Measurements from ENCODE around the gene AAK1. TPM values are rescaled to one million over a fixed set of nuclear protein-coding genes. Genes with fewer than 3 reads are reported as not detected.

Gene AAK1
- polyA plus RNA-seq, 1 of the 3 experiments (the other 2 are of a cell fraction), result 13.4 TPM

DNA sequence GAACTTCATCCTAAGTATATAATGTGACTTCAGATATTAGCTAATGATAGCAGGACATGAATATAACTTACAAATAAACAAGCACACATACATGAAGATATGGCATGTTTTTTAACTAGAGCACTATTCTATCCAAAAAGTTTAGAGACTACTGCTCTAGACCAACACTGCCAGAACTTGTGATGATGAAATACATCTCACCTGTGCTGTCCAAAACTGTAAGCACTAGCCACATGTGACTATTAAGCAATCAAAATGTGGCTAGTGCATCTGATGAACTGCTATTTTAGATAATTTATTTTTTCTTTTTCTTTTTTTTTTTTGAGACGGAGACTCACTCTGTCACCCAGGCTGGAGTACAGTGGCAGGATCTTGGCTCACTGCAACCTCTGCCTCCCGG lies 7.1 kb downstream of the AAK1 start:
- Histone ChIP-seq H3K4me2 (no peak overlapping the region), H3K27ac (ENCODE audit: low read depth in 2 of 2, low read length in 1 of 2) (no peak overlapping the region), H3K79me2 (ENCODE audit: insufficient read depth) (peaks cover 99% of the 10 kb centered on the region), H3K4me1 (ENCODE audit: control insufficient read depth in 1 of 2, insufficient read depth in 2 of 2, low read depth in 1 of 2, low read length in 1 of 2) (peaks cover 10 to 22% of the 10 kb centered on the region in 2 experiments; a peak in 3 of 4 replicates), H3K4me3 (ENCODE audit: low read depth in 2 of 2, low read length in 1 of 2) (no peak overlapping the region), H3K9ac (no peak overlapping the region), H3K9me2 (no peaks in the 10 kb centered on the region), H3K9me3 (no peaks in the 10 kb centered on the region), H2AFZ (ENCODE audit: low read depth) (no peak overlapping the region), H3K36me3 (replicated peaks in 1 of 2; ENCODE audit: control insufficient read depth in 1 of 2, insufficient read depth in 2 of 2, low read length in 1 of 2) (peaks cover 16 to 26% of the 10 kb centered on the region in 2 experiments), H3K27me3 (ENCODE audit: insufficient read depth) (no peaks in the 10 kb centered on the region), H4K20me1 (ENCODE audit: insufficient read depth) (peaks cover 88% of the 10 kb centered on the region), H3F3A (replicated peaks; ENCODE audit: insufficient read depth) (no peaks in the 10 kb centered on the region)
- ChIA-PET POLR2A (no interaction called here), CTCF (interaction anchor here (0.9 kb wide), 1 partner anchor 180 kb away, joined by 3 read pairs; no protein-coding TSS in a partner anchor)
- WGBS (ENCODE audit: low lambda C conversion rate), result 94% methylated on average over 2 of the region's 2 CpGs
- no peak for DNase-seq
- TF ChIP-seq NFIC (IDR thresholded peaks at IDR 0.05; ENCODE audit: borderline replicate concordance), result no peak
- TF ChIP-seq, protein P1, sequence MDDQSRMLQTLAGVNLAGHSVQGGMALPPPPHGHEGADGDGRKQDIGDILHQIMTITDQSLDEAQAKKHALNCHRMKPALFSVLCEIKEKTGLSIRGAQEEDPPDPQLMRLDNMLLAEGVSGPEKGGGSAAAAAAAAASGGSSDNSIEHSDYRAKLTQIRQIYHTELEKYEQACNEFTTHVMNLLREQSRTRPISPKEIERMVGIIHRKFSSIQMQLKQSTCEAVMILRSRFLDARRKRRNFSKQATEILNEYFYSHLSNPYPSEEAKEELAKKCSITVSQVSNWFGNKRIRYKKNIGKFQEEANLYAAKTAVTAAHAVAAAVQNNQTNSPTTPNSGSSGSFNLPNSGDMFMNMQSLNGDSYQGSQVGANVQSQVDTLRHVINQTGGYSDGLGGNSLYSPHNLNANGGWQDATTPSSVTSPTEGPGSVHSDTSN (IDR thresholded peaks at IDR 0.05), result no peak
- no peak for TF ChIP-seq RCOR1 (IDR thresholded peaks at IDR 0.05; ENCODE audit: low read length)
- TF ChIP-seq, protein P2, sequence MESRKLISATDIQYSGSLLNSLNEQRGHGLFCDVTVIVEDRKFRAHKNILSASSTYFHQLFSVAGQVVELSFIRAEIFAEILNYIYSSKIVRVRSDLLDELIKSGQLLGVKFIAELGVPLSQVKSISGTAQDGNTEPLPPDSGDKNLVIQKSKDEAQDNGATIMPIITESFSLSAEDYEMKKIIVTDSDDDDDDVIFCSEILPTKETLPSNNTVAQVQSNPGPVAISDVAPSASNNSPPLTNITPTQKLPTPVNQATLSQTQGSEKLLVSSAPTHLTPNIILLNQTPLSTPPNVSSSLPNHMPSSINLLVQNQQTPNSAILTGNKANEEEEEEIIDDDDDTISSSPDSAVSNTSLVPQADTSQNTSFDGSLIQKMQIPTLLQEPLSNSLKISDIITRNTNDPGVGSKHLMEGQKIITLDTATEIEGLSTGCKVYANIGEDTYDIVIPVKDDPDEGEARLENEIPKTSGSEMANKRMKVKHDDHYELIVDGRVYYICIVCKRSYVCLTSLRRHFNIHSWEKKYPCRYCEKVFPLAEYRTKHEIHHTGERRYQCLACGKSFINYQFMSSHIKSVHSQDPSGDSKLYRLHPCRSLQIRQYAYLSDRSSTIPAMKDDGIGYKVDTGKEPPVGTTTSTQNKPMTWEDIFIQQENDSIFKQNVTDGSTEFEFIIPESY (IDR thresholded peaks at IDR 0.05; ENCODE audit: borderline replicate concordance, low read depth), result no peak

DNA sequence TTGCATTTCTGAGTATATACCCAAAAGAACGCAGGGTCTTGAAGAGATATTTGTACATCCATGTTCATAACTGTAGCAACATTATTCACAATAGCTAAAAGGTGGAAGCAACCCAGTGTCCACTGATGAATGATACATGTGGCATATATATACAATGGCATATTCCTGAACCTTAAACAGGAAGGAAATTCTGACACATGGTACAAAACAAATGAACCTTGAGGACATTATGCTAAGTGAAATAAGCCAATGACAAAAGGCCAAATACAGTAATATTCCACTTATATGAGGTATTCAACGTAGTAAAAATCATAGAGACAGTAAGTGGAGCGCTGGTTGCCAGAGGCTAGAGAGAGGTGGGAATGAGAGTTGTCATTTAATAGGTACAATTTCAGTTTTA lies 8.1 kb downstream of the AAK1 start:
- ChIA-PET POLR2A (no interaction called here), CTCF (no interaction called here)
- no peak overlapping the region; the same call in 1 of the 2 replicates for H3K4me2 ChIP-seq
- H3F3A ChIP-seq (replicated peaks; ENCODE audit: insufficient read depth), result no peaks in the 10 kb centered on the region
- peaks cover 16 to 23% of the 10 kb centered on the region in 2 experiments for H3K36me3 ChIP-seq (replicated peaks in 1 of 2; ENCODE audit: control insufficient read depth in 1 of 2, insufficient read depth in 2 of 2, low read length in 1 of 2)
- H3K9ac ChIP-seq, result no peak overlapping the region
- H3K9me3 ChIP-seq, result no peaks in the 10 kb centered on the region
- TF ChIP-seq MEF2A (IDR thresholded peaks at IDR 0.05; ENCODE audit: borderline replicate concordance, low read depth), result no peak
- TF ChIP-seq, protein P2 (IDR thresholded peaks at IDR 0.05; ENCODE audit: borderline replicate concordance, low read depth), result no peak
- TF ChIP-seq, protein P3, sequence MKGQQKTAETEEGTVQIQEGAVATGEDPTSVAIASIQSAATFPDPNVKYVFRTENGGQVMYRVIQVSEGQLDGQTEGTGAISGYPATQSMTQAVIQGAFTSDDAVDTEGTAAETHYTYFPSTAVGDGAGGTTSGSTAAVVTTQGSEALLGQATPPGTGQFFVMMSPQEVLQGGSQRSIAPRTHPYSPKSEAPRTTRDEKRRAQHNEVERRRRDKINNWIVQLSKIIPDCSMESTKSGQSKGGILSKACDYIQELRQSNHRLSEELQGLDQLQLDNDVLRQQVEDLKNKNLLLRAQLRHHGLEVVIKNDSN (IDR thresholded peaks at IDR 0.05; ENCODE audit: borderline replicate concordance, low read depth), result no peak
- no peak for TF ChIP-seq JUND (IDR thresholded peaks at IDR 0.05)
- TF ChIP-seq EP300 (IDR thresholded peaks at IDR 0.05; ENCODE audit: borderline replicate concordance in 1 of 2, low read depth in 1 of 2, low read length in 1 of 2), result no peak
- TF ChIP-seq CHD2 (IDR thresholded peaks at IDR 0.05; ENCODE audit: low read length, partially characterized antibody), result no peak
- no peak for TF ChIP-seq MXI1 (IDR thresholded peaks at IDR 0.05; ENCODE audit: low read depth, low read length)
- TF ChIP-seq GATA2 (CRISPR knock-in tag; IDR thresholded peaks at IDR 0.05), result no peak
- TF ChIP-seq FOSL2 (IDR thresholded peaks at IDR 0.05; ENCODE audit: borderline replicate concordance, low read depth), result no peak
- no peak for TF ChIP-seq YY1 (IDR thresholded peaks at IDR 0.05; ENCODE audit: low read depth)
- no peak for TF ChIP-seq RAD21 (IDR thresholded peaks at IDR 0.05; ENCODE audit: low read length)
- TF ChIP-seq POLR2AphosphoS5 (IDR thresholded peaks at IDR 0.05; ENCODE audit: low read depth, low read length), result no peak
- TF ChIP-seq FOXJ3 (CRISPR knock-in tag; IDR thresholded peaks at IDR 0.05), result no peak
- no peak for TF ChIP-seq GABPA (IDR thresholded peaks at IDR 0.05; ENCODE audit: low read depth)
- TF ChIP-seq SIN3A (IDR thresholded peaks at IDR 0.05; ENCODE audit: borderline replicate concordance, low read depth, low read length), result no peak
- TF ChIP-seq NFIC (IDR thresholded peaks at IDR 0.05; ENCODE audit: borderline replicate concordance), result no peak
- TF ChIP-seq EZH2phosphoT487 (IDR thresholded peaks at IDR 0.05; ENCODE audit: borderline replicate concordance, low read depth), result no peak
- TF ChIP-seq, protein P1 (IDR thresholded peaks at IDR 0.05), result no peak
- no peak for TF ChIP-seq TEAD4 (IDR thresholded peaks at IDR 0.05; ENCODE audit: borderline replicate concordance, insufficient read depth)
- no peaks in the 10 kb centered on the region for H3K27me3 ChIP-seq (ENCODE audit: insufficient read depth)
- peaks cover 99% of the 10 kb centered on the region for H3K79me2 ChIP-seq (ENCODE audit: insufficient read depth)
- 94% methylated on average over 3 of the region's 3 CpGs for WGBS (ENCODE audit: low lambda C conversion rate)
- H2AFZ ChIP-seq (ENCODE audit: low read depth), result no peak overlapping the region
- no peak overlapping the region for H3K4me3 ChIP-seq (ENCODE audit: low read depth in 2 of 2, low read length in 1 of 2)
- no peak overlapping the region for H3K27ac ChIP-seq (ENCODE audit: low read depth in 2 of 2, low read length in 1 of 2)
- DNase-seq, result no peak
- no peaks in the 10 kb centered on the region for H3K9me2 ChIP-seq
- H4K20me1 ChIP-seq (ENCODE audit: insufficient read depth), result peaks cover 88% of the 10 kb centered on the region
- peaks cover 10 to 13% of the 10 kb centered on the region in 2 experiments; a peak in 3 of 4 replicates for H3K4me1 ChIP-seq (ENCODE audit: control insufficient read depth in 1 of 2, insufficient read depth in 2 of 2, low read depth in 1 of 2, low read length in 1 of 2)
